DOHH2 (cell line): ENCODE results near the gene PANX2.

Experiments used
- H3F3A ChIP-seq: fragments of 200-600 bp; sonication (generic), shearing (Covaris generic); 2 replicates; pipeline ENCODE4 v1.6.0; 2016; ENCODE audit warnings: antibody characterized with exemption, mild to moderate bottlenecking; ENCODE audit not compliant: control insufficient read depth, insufficient read depth
- H3K27ac ChIP-seq: fragments of 200-600 bp; sonication (generic); 2 replicates; pipeline ENCODE4 v1.5.1; 2014; ENCODE audit warnings: low read depth, mild to moderate bottlenecking, low read length, moderate library complexity
- H3K27me3 ChIP-seq: fragments of 200-600 bp; sonication (generic); 2 replicates; pipeline ENCODE4 v1.6.1; 2014; ENCODE audit warnings: mild to moderate bottlenecking, low read length, mixed read lengths; ENCODE audit not compliant: control insufficient read depth
- H3K36me3 ChIP-seq: fragments of 200-600 bp; sonication (generic); 2 replicates; pipeline ENCODE4 v1.6.1; 2014; ENCODE audit warnings: mild to moderate bottlenecking, low read length, moderate library complexity, mixed read lengths; ENCODE audit not compliant: control insufficient read depth
- H3K4me1 ChIP-seq: fragments of 200-600 bp; sonication (generic); 2 replicates; pipeline ENCODE4 v1.6.1; 2014; ENCODE audit warnings: mild to moderate bottlenecking, low read length, mixed read lengths; ENCODE audit not compliant: control insufficient read depth
- H3K4me2 ChIP-seq: fragments of 200-600 bp; sonication (generic); 2 replicates; pipeline ENCODE4 v1.6.0; 2014; ENCODE audit warnings: mild to moderate bottlenecking, low read length, moderate library complexity
- H3K4me3 ChIP-seq: fragments of 200-600 bp; sonication (generic); 2 replicates; pipeline ENCODE4 v1.5.1; 2014; ENCODE audit warnings: mild to moderate bottlenecking, low read length, mixed read lengths
- H3K79me2 ChIP-seq: fragments of 200-600 bp; sonication (generic); 2 replicates; pipeline ENCODE4 v1.6.1; 2014; ENCODE audit warnings: mild to moderate bottlenecking, low read length, mixed read lengths; ENCODE audit not compliant: control insufficient read depth
- H3K9me2 ChIP-seq: fragments of 200-600 bp; sonication (generic); replicated peaks from 2 replicates; pipeline ENCODE4 v1.6.1; 2014; ENCODE audit warnings: mild to moderate bottlenecking, low read length, mixed read lengths; ENCODE audit not compliant: control insufficient read depth
- H3K9me3 ChIP-seq: fragments of 200-600 bp; sonication (generic); 2 replicates; pipeline ENCODE4 v1.6.1; 2014; ENCODE audit warnings: antibody characterized with exemption, low read length, mixed read lengths; ENCODE audit not compliant: control insufficient read depth, insufficient read depth
- H4K20me1 ChIP-seq: fragments of 200-600 bp; sonication (generic); 2 replicates; pipeline ENCODE4 v1.6.0; 2014; ENCODE audit warnings: low read depth, mild to moderate bottlenecking, antibody characterized with exemption, low read length, moderate library complexity; ENCODE audit not compliant: control insufficient read depth, insufficient read depth
- CTCF ChIP-seq: fragments of 200-600 bp; sonication (generic); IDR thresholded peaks from one replicate; pipeline ENCODE4 v1.5.1; 2014; ENCODE audit warnings: antibody characterized with exemption, mild to moderate bottlenecking, low read depth, low read length; ENCODE audit not compliant: poor library complexity, severe bottlenecking
- EZH2phosphoT487 ChIP-seq: fragments of 200-600 bp; sonication (generic); IDR thresholded peaks from 2 replicates; pipeline ENCODE4 v1.6.1; 2017; ENCODE audit warnings: borderline replicate concordance, mild to moderate bottlenecking, antibody characterized with exemption, low read length, moderate library complexity, mixed read lengths

PANX2 gene

GRCh38 chr22:50176850-50177536 is 6.5 kb downstream of the PANX2 start:
- no peaks in the 10 kb centered on the region for H3K36me3 ChIP-seq
- H3K27ac ChIP-seq = no peak overlapping the region
- TF ChIP-seq CTCF = no peak
- no peak for TF ChIP-seq EZH2phosphoT487

GRCh38 chr22:50177537-50178470 is 7.3 kb downstream of the PANX2 start:
- Histone ChIP-seq H3K36me3 (no peaks in the 10 kb centered on the region), H3K79me2 (no peaks in the 10 kb centered on the region), H3K27ac (no peak overlapping the region), H3K4me2 (no peak overlapping the region), H3K4me1 (peaks cover 23% of the 10 kb centered on the region), H3K9me3 (no peaks in the 10 kb centered on the region), H3K27me3 (no peaks in the 10 kb centered on the region), H4K20me1 (no peaks in the 10 kb centered on the region), H3K4me3 (no peak overlapping the region), H3K9me2 (no peaks in the 10 kb centered on the region), H3F3A (peaks cover 3% of the 10 kb centered on the region; the same call in 1 of the 2 replicates)
- TF ChIP-seq EZH2phosphoT487 (no peak), CTCF (no peak)

More at GRCh38 chr22:50176850-50177536, 6.5 kb downstream of the PANX2 start:
- peaks cover 3% of the 10 kb centered on the region; the same call in 1 of the 2 replicates for H3F3A ChIP-seq
- peaks cover 23% of the 10 kb centered on the region for H3K4me1 ChIP-seq
- no peaks in the 10 kb centered on the region for H4K20me1 ChIP-seq
- no peaks in the 10 kb centered on the region for H3K9me2 ChIP-seq
- H3K27me3 ChIP-seq = no peaks in the 10 kb centered on the region
- H3K79me2 ChIP-seq = no peaks in the 10 kb centered on the region
- H3K4me3 ChIP-seq = no peak overlapping the region
- H3K9me3 ChIP-seq = no peaks in the 10 kb centered on the region
- H3K4me2 ChIP-seq = no peak overlapping the region

DNA sequence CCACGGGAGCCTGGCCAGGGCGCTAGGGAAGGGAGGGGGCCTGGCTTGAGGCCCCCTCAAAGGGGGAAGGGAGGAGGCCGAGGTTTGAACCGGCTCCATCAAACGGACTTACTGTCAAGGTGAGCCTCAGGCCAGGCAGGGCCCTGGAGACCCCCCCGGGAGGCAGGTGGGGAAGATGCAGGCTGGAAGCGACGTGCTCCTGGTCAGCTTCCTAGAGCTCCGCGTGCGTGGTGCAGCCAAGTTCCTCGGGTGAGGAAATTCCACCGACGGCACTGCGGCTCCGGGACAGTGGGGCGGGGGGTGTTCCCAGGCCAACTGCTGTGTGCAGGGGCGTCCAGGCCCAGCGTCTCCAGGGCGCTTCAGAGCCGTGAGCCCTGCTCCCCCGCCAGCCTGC is 7.9 kb downstream of the PANX2 start:
- H3K9me3 ChIP-seq = no peaks in the 10 kb centered on the region
- H3K4me1 ChIP-seq = peaks cover 17% of the 10 kb centered on the region
- no peaks in the 10 kb centered on the region for H3K79me2 ChIP-seq
- H3K4me3 ChIP-seq = no peak overlapping the region
- no peak overlapping the region for H3K4me2 ChIP-seq
- H3K27me3 ChIP-seq = no peaks in the 10 kb centered on the region
- no peaks in the 10 kb centered on the region for H4K20me1 ChIP-seq
- no peaks in the 10 kb centered on the region for H3K9me2 ChIP-seq
- peaks cover 3% of the 10 kb centered on the region; the same call in 1 of the 2 replicates for H3F3A ChIP-seq
- no peak overlapping the region for H3K27ac ChIP-seq
- TF ChIP-seq EZH2phosphoT487 (no peak), CTCF (no peak)
- no peaks in the 10 kb centered on the region for H3K36me3 ChIP-seq
